Gastroesophageal sphincter (tissue), 4 donors: Measurements from ENCODE around the gene OPRPN. TPM values are rescaled to one million over a fixed set of nuclear protein-coding genes. Genes with fewer than 3 reads are reported as not detected.

Experiments
- ATAC-seq: fragments of 150-250 bp; one replicate; pipeline ENCODE4 v1.9.1; 2016; ENCODE audit warnings: mild to moderate bottlenecking, moderate library complexity
- H3K27ac ChIP-seq, 4 donors: fragments of 200-600 bp; sonication (generic) in 3 of 4; 1 replicate in 3 of 4; 2 replicates in 1 of 4; pipeline ENCODE4 v1.5.1; 2016 to 2019
- H3K27me3 ChIP-seq: fragments of 200-600 bp; sonication (generic); one replicate; pipeline ENCODE4 v1.5.1; 2019
- H3K36me3 ChIP-seq, 2 donors: fragments of 200-600 bp; sonication (generic); one replicate each; pipeline ENCODE4 v1.5.1; 2019; ENCODE audit warnings: control low read depth in 1 of 2
- H3K4me1 ChIP-seq, 3 donors: fragments of 200-600 bp; sonication (generic); 1 replicate in 2 of 3; 2 replicates in 1 of 3; pipeline ENCODE4 v1.5.1; 2016 to 2019; ENCODE audit warnings: control low read depth in 2 of 3
- H3K4me3 ChIP-seq, 2 donors: fragments of 200-600 bp; sonication (generic); one replicate each; pipeline ENCODE4 v1.5.1; 2019; ENCODE audit warnings: mild to moderate bottlenecking in 1 of 2, moderate library complexity in 1 of 2
- H3K9me3 ChIP-seq, 3 donors: fragments of 200-600 bp; sonication (generic); one replicate each; pipeline ENCODE4 v1.5.1; 2017 to 2019; ENCODE audit warnings: control low read depth in 2 of 3
- EP300 ChIP-seq: sonication (generic); formaldehyde crosslinking; IDR thresholded peaks from one replicate; pipeline ENCODE4 v1.6.1; 2017; ENCODE audit warnings: antibody characterized with exemption, mild to moderate bottlenecking
- POLR2A ChIP-seq, 2 donors: fragments of 450-650 bp; IDR thresholded peaks; one replicate each; pipeline ENCODE4 v1.6.1; 2017; ENCODE audit warnings: antibody characterized with exemption in 2 of 2, mild to moderate bottlenecking in 2 of 2, moderate library complexity in 1 of 2
- POLR2AphosphoS5 ChIP-seq: sonication (generic); formaldehyde crosslinking; IDR thresholded peaks from one replicate; pipeline ENCODE4 v1.6.1; 2017; ENCODE audit warnings: antibody characterized with exemption
- WGBS, 2 donors: methylation state at CpG; one replicate each; pipeline ENCODE4 v1.1.5; 2018; ENCODE audit warnings: low coverage in 1 of 2; 5-methylcytosine and 5-hydroxymethylcytosine counted together
- total RNA-seq, 4 donors: library from RNA; depleted of rRNA; stranded (reverse); fragments of >200 nt; gene quantifications; one replicate each; pipeline ENCODE4 v1.1.0, GENCODE V29; 2016
- TF ChIP-seq, protein P1 (sequence below), 4 experiments: fragments of 200-600 bp in 2 of 4; fragments of 450-650 bp in 2 of 4; sonication (generic) in 1 of 4; IDR thresholded peaks; one replicate each; pipeline ENCODE4 v1.5.1; 2017 to 2019; ENCODE audit warnings: antibody characterized with exemption in 4 of 4, mild to moderate bottlenecking in 2 of 4, moderate library complexity in 2 of 4

Gene OPRPN
- total RNA-seq, 4 donors from 2014 or later = not detected

DNA sequence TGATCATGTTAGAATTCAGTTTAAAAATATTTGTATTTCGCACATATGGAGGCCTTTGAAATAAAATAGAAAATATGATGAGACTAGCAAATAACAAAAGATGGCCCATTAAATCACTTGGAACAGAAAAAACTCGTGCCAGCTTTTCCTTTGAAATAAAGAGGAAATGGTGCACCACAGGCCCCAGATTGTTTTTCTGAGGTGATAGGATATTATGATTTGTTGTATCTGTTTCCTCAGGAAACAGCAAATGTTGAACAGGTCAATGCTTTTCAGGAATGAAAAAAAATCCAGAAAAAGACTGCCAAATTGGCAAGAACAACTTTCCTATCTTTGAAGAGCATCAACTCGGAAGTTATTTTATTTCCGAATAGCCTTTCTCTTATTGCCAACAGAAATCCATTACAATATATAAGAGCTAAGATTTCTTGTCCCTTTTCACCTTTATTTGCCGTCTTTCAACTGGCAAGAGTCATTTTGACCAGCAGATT lies 15.0 kb upstream of the OPRPN start, which contains the start of gene SMR3B:
SMR3B (plus strand) TSS at position 441 of the 491 bp plus-strand sequence. CDS start 1,380 bp downstream, outside the sequence.
- no peaks in the 10 kb centered on the region for H3K4me1 ChIP-seq
- H3K27ac ChIP-seq = no peak within 1 kb of the TSS
- TF ChIP-seq POLR2A (IDR thresholded peaks at IDR 0.05) (no peak), EP300 (no peak), POLR2AphosphoS5 (no peak)
- TF ChIP-seq, protein P1, sequence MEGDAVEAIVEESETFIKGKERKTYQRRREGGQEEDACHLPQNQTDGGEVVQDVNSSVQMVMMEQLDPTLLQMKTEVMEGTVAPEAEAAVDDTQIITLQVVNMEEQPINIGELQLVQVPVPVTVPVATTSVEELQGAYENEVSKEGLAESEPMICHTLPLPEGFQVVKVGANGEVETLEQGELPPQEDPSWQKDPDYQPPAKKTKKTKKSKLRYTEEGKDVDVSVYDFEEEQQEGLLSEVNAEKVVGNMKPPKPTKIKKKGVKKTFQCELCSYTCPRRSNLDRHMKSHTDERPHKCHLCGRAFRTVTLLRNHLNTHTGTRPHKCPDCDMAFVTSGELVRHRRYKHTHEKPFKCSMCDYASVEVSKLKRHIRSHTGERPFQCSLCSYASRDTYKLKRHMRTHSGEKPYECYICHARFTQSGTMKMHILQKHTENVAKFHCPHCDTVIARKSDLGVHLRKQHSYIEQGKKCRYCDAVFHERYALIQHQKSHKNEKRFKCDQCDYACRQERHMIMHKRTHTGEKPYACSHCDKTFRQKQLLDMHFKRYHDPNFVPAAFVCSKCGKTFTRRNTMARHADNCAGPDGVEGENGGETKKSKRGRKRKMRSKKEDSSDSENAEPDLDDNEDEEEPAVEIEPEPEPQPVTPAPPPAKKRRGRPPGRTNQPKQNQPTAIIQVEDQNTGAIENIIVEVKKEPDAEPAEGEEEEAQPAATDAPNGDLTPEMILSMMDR (IDR thresholded peaks at IDR 0.05) = no peak
- no peak within 1 kb of the TSS for H3K4me3 ChIP-seq
- H3K9me3 ChIP-seq = no peaks in the 10 kb centered on the region
- H3K27me3 ChIP-seq = no peaks in the 10 kb centered on the region
- no peak for ATAC-seq
- WGBS, 2 donors = 70 to 76% methylated on average over 5 of the region's 5 CpGs
- H3K36me3 ChIP-seq = no peaks in the 10 kb centered on the region

DNA sequence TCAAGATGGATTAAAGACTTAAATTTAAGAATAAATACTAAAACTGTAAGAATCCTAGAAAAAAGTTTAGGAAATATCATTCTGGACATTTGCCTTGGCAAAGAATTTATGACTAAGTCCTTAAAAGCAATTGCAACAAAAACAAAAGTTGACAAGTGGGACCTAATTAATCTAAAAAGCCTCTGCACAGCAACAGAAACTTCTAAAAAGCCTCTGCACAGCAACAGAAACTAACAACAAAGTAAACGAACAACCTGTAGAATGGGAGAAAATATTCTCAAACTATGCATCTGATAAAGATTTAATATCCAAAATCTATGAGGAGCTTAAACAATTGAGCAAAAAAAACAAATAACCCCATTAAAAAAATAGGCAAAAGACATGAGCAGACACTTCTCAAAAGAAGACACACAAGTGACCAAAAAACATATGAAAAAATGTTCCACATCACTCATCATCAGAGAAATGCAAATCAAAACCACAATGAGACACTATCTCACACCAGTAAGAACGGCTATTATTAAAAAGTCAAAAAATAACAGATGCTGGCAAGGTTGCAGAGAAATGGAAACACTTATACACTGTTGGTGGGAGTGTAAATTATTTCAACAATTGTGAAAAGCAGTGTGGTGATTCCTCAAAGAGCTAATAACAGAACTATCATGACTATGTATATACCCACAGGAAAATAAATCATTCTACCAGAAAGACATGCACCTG lies 5.5 kb upstream of the OPRPN start:
- ATAC-seq = no peak
- 43 to 53% methylated on average over 2 of the region's 2 CpGs for WGBS, 2 donors

DNA sequence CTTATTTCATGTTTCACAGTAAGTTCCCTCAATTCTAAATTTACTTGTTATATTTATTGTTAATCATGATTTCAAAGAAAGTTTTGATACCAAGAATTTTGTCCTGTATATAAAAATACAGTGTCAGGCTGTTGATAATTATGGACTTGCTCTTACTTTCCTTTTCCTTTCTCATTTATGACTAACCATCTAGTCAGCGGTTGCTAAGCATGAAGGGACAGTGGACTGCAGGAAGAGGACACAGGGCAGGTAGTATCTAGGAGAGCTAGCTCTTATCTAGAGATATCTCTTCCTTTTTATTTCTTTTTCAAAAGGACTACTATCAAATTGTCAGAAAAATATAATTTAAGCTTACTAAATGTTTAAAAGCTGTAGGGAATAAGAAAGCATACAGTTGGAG lies 1.6 kb downstream of the OPRPN start:
- no peaks in the 10 kb centered on the region for H3K9me3 ChIP-seq
- H3K4me3 ChIP-seq = no peak overlapping the region
- no peaks in the 10 kb centered on the region for H3K36me3 ChIP-seq
- no peaks in the 10 kb centered on the region for H3K27me3 ChIP-seq
- no peak for TF ChIP-seq EP300
- TF ChIP-seq POLR2AphosphoS5 = no peak
- TF ChIP-seq, protein P1 (IDR thresholded peaks at IDR 0.05) = no peak
- TF ChIP-seq POLR2A (IDR thresholded peaks at IDR 0.05) = no peak
- WGBS, 2 donors = 67% methylated on average over 1 of the region's 1 CpG; no CpG with 5 or more reads in 1 of the 2 donors
- H3K27ac ChIP-seq = no peak overlapping the region
- no peak for ATAC-seq
- H3K4me1 ChIP-seq = no peaks in the 10 kb centered on the region

More for the DNA sequence above, 5.5 kb upstream of the OPRPN start:
- Histone ChIP-seq H3K4me1 (no peaks in the 10 kb centered on the region), H3K27ac (no peak overlapping the region), H3K4me3 (no peak overlapping the region), H3K9me3 (no peaks in the 10 kb centered on the region), H3K27me3 (no peaks in the 10 kb centered on the region), H3K36me3 (no peaks in the 10 kb centered on the region)
- TF ChIP-seq, protein P1 (IDR thresholded peaks at IDR 0.05) = no peak
- TF ChIP-seq EP300 (no peak), POLR2AphosphoS5 (no peak), POLR2A (IDR thresholded peaks at IDR 0.05) (no peak)

DNA sequence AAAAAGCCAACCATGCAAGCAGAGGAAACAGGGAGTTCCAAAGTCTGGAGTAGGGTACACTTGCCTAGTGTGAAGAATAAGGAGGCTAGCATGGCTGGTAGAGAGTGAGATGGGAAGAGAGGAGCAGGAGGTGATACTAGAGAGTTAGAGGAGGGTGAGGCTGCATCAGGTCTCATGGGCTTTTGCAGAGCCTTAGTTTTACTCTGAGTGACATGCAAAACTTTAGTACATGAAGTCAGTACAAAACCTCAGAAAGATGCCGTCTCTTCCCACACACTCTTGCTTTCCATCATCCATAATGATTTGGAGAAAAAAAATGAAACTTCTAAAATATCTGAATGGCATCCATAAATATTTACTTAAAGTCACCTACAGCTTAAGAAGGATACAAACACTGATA lies 5.0 kb downstream of the OPRPN start:
- 60% methylated on average over 1 of the region's 1 CpG; no CpG with 5 or more reads in 1 of the 2 donors for WGBS, 2 donors
- H3K27ac ChIP-seq = no peak overlapping the region
- H3K4me3 ChIP-seq = no peak overlapping the region
- no peaks in the 10 kb centered on the region for H3K36me3 ChIP-seq
- TF ChIP-seq, protein P1 (IDR thresholded peaks at IDR 0.05) = no peak
- TF ChIP-seq POLR2AphosphoS5 (no peak), EP300 (no peak), POLR2A (IDR thresholded peaks at IDR 0.05) (no peak)
- no peak for ATAC-seq
- H3K9me3 ChIP-seq = no peaks in the 10 kb centered on the region
- H3K27me3 ChIP-seq = no peaks in the 10 kb centered on the region
- H3K4me1 ChIP-seq = no peaks in the 10 kb centered on the region

DNA sequence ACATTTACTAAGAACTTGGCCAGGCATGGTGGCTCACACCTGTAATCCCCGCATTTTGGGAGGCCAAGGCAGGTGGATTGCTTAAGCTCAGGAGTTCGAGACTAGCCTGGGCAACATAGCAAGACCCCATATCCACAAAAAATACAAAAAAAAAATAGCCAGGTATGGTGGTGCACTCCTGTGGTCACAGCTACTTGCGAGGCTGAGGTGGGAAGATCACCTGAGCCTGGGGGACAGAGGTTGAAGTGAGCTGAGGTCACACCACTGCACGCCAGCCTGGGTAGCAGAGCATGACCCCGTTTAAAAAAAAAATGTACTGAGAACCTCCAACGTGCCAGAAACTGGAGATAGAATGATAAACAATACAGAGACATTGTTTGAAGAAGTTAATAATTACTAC lies 8.0 kb downstream of the OPRPN start:
- no peak overlapping the region for H3K4me3 ChIP-seq
- TF ChIP-seq, protein P1 (IDR thresholded peaks at IDR 0.05) = no peak
- TF ChIP-seq POLR2AphosphoS5 = no peak
- TF ChIP-seq POLR2A (IDR thresholded peaks at IDR 0.05) = no peak
- TF ChIP-seq EP300 = no peak
- WGBS, 2 donors = 62 to 81% methylated on average over 6 of the region's 6 CpGs
- H3K27ac ChIP-seq = no peak overlapping the region
- H3K9me3 ChIP-seq = no peaks in the 10 kb centered on the region
- no peaks in the 10 kb centered on the region for H3K27me3 ChIP-seq
- H3K4me1 ChIP-seq = no peaks in the 10 kb centered on the region
- no peak for ATAC-seq
- no peaks in the 10 kb centered on the region for H3K36me3 ChIP-seq
